Measurements from ENCODE around the gene NR3C1. TPM values are rescaled to one million over a fixed set of nuclear protein-coding genes. Genes with fewer than 3 reads are reported as not detected.

Gene NR3C1
- 52.2 and 59.9 TPM in 2 replicates for total RNA-seq
- 20.3 TPM for polyA plus RNA-seq (2012)

- DNase-seq (ENCODE audit: low read depth), result peak; percentile 89
Observed at GRCh38 chr5:143403593-143404415, at the start of gene NR3C1. Gene NR3C1, minus strand, starts transcription at chr5:143403686. Its CDS starts 2,847 bp downstream, at chr5:143400839.

GRCh38 chr5:143449772-143450171, 46.3 kb upstream of the NR3C1 start:
- no peak for DNase-seq (ENCODE audit: low read depth)

DNA sequence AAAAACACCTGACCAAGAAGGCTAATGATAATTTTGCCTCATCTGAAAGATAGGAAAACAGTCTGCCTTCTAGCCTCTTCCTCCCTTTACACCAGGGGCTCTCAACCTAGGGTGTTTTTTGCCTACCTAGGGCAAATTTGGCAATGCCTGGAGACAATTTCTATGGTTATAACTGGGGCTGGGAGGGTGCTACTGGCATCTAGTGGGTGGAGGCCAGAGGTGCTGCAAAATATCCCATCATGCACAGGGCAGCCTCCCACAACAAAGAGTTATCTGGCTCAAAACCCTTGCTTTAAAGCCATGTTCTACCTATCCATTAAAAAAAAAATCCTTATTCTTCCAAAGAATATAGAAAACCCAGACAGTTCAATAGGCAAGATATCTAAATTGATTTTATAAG, 45.0 kb upstream of the NR3C1 start:
- DNase-seq (ENCODE audit: low read depth), result no peak

DNA sequence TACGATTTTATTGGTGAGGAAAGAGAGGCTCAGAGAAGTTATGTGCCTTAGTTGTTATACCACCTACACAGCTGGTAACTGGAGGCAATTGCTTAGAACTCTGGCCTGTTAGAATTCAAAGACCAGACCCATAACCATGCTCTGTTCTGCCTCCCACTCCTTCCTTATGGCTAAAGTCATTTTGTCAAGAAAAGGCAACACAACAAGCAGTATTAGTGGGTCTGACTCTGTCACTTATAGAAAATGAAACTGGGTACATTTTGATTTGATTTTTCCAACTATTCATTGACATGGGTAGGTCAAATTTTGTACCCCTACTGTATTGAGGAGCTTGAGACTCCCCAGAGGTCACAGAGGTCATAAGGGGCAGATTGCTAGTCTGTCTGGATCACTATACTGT, 44.5 kb upstream of the NR3C1 start:
- no peak for DNase-seq (ENCODE audit: low read depth)

GRCh38 chr5:143446535-143447226, 43.2 kb upstream of the NR3C1 start:
- DNase-seq (ENCODE audit: low read depth), result no peak

DNA sequence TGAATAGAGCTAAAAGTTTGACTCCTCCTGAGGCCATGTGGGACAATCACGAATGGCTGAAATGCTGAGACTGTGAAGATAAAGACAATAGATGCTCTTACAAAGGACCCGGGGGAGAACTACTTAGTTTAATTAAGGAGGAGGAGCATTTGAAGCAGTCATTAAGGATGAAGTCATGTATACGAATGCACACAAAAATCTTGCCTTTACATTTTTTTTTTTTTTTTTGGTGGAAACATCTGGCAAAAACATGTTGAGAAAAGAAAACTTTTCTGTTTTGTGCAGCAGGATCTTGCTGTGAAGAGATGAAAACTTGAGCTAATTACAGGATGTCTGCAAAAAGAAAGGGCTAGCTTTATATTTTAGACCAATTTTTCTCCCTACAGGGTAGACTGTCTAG, 42.3 kb upstream of the NR3C1 start:
- DNase-seq (ENCODE audit: low read depth), result no peak

- no peak for DNase-seq (ENCODE audit: low read depth)
Observed at GRCh38 chr5:143443330-143443729, 39.8 kb upstream of the NR3C1 start.

GRCh38 chr5:143442385-143442784, 38.9 kb upstream of the NR3C1 start:
- DNase-seq (ENCODE audit: low read depth), result no peak

GRCh38 chr5:143440448-143441115, 37.1 kb upstream of the NR3C1 start:
- no peak for DNase-seq (ENCODE audit: low read depth)

DNA sequence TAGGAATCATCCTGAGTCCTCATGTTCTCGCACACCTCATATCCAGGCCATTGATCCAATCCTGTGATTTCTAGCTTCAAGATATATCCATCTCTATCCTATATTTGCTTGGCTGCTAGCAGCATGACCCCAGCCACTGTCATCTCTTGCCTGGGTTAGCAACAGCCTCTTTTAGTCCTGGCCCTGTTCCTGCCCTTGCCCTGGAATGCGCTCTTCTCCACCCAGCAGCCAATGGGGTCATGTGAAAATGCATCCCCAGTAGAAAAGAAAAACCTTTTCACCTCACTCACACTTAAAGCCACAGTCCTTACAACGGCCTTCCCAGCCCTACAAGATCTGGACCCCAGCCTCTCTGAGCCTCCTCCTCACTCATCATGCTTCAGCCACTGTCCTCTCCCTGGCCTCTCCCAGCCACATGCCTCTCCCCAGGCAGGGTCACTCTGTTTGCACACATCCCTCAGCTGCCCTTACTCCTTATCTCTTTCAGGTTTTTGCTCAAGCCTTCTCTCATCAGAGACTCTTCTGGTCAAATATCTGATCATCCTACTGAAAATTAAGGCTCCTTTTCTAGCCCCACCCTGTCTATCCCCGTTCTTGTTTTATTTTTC, 34.3 kb upstream of the NR3C1 start:
- DNase-seq (ENCODE audit: low read depth), result no peak

GRCh38 chr5:143436871-143437270, 33.4 kb upstream of the NR3C1 start:
- no peak for DNase-seq (ENCODE audit: low read depth)

GRCh38 chr5:143435210-143435657, 31.7 kb upstream of the NR3C1 start:
- peak; percentile 17 for DNase-seq (ENCODE audit: low read depth)

DNA sequence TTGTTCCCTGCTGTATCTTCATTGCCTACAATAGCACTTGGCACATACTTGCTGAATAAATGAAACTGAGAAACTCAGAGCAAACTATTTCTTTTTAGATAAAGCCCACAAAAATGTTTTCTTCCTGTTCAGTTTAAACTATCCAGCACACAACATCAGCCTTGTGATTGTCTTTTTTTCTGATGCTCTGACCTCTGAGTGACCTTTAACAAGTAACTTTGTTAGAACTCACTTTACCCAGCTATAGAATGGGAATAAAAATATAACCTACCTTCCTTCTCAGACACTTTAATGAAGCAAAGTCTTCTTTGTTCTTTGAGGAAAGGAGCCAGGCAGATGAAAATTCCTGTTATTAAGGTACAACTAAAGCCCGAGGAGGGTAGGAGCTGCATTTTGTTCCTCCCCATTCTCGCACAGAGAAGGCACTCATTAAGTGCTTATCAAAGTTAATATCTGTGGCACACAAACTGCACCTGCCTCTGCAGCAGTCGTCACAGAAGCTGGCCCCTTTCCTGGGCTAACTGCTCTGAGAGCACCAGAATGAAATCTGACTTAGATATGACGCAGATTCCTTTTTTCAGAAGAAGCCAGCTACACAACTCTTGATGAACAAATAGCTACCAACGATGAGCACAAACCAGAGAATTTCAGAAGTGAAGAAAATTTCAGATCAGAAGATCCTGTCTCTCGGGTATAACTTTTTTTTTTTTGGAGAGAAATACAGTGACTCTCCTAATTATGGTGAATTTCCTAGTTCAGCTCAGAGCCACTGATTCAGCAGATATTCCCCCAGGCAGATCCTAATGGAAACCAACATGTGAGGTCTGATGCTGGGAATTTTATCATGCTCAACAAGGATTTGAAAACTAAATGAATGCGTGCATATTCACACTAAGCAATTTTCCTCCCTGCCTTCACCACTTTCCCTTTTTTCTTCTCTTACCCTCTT, 31.0 kb upstream of the NR3C1 start:
- DNase-seq (ENCODE audit: low read depth), result peak; percentile 14

DNA sequence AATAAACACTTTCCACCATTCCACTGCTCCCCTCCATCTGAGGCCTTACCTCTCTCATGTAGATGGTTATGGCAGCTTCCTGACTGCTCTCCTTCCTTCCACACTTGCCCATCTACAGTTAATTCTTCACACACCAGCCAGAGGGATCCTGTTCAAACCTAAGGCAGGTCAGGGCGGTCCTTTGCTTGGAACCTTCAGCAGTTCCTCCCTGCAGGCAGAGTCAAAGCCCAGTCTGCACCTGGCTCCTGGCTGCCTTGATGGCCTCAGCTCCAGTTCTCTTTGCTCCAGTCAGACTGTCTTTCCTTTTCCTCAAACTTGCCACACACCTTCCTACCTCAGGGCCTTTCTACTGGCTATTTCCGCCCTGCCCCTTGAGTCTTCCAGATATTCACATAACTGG, 30.2 kb upstream of the NR3C1 start:
- no peak for DNase-seq (ENCODE audit: low read depth)

GRCh38 chr5:143432658-143433239, 29.3 kb upstream of the NR3C1 start:
- no peak for DNase-seq (ENCODE audit: low read depth)

GRCh38 chr5:143431789-143432188, 28.3 kb upstream of the NR3C1 start:
- no peak for DNase-seq (ENCODE audit: low read depth)

GRCh38 chr5:143428738-143429420, 25.4 kb upstream of the NR3C1 start:
- no peak for DNase-seq (ENCODE audit: low read depth)

GRCh38 chr5:143428155-143428554, 24.7 kb upstream of the NR3C1 start:
- DNase-seq (ENCODE audit: low read depth), result no peak

DNA sequence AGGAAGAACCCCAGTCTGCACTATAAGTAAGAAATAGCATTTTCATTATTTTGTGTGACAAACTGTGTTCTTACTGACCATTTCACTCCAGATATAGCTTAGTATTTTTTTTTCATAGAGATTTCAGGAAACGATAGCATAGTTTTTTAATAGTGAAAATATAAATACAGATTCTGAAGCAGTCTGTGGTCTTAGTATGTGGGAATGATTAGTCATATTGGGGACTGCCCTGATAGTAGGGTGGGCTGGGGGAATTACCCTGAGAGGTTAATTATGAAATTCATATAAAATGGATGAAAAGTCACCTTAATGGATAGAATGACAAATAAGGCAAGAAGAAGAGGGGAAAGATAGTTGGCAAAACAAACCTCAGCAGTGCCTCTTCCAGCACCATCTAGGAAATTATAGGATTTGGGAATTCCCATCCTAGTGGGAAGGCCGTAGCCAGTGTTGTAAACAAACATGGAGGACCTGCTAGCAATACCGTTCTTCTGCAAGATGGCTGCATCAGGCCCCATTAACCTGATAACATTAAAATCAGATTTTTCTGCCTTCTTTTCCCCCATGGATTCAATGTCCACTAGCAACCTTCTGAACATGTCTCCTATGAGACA, 23.7 kb upstream of the NR3C1 start:
- DNase-seq (ENCODE audit: low read depth), result no peak

All from myocyte (in vitro differentiated cells).